HG03378 (cell line): Measurements from ENCODE around the gene NFIB.

Experiments
- ATAC-seq: cut with Tn5 transposase; IDR thresholded peaks from one replicate; pipeline ENCODE4 v1.9.1; 2021; ENCODE audit warnings: mild to moderate bottlenecking, moderate library complexity; ENCODE audit not compliant: unreplicated experiment

NFIB gene

DNA sequence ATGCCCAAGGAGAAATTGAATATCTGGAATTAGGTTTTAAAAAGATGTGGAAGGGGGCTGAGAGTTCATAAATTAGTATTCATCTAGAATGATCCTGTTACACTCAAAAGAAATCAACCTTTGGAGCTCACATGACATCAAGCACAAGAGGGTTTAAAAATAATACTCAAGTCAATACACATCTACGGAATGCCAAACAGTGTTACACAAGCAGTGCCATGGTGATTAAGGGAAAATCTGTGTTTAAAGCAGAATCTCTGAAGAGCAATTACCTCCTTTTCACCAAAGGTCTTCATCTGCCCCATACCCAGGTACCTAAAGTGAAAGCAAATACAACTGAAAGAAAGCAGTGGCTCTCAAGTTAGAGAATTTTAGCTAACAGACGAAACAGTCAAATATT, 261.6 kb downstream of the NFIB start:
- ATAC-seq, result no peak

DNA sequence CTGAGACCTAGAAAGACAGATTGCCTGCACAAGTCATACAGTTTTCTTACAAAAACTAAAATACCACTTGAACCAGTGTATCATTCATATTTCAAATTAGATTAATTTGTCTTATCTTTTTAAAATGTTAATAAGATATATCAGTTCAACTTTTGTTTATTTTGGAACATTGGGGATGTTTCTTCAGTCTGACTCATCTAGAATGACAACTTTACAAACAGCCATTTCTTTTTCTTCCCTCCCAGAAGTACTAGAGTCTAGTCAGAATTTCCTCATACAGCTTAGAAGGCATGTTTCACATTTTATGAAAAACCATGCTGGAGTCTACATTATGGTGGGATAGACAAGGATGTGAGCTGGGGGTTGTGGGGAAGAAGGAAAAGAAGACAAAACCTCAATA, 262.5 kb downstream of the NFIB start:
- no peak for ATAC-seq

DNA sequence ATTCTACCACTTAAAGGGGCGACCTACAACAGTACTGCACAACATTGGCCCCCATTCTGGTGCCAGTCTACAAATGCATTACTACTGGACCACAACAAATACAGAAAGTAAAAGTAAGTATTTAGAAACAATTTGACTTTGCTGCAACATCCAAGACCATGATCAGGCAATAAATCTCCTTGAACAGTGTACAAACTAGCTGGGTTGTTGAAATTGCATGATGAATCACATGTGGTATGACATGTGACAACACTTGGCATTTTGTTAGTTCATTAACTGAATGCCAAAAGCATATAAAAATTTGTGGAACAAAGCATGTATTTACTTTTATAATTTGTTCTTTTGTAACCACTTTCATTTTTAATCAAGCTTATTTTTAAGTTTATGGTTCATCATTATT, 270.5 kb downstream of the NFIB start:
- ATAC-seq, result no peak

DNA sequence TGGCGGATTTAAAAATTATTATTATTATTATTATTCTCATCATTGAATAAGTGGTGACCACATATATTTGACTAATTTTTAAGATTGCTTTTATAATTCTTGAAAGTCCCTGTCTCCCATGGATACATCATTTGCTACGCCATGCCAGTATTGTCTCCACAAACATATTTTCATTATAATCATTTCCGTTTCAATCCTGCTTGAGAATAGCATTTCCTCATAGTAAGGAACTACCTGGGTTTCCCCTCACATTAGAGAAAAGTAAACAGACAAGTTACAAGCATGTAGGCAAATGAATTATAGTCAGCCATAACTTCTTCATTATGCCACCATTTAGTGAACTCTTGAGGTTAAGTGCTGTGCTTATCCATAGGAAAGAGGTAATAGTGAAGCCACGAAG, 276.6 kb downstream of the NFIB start:
- no peak for ATAC-seq

DNA sequence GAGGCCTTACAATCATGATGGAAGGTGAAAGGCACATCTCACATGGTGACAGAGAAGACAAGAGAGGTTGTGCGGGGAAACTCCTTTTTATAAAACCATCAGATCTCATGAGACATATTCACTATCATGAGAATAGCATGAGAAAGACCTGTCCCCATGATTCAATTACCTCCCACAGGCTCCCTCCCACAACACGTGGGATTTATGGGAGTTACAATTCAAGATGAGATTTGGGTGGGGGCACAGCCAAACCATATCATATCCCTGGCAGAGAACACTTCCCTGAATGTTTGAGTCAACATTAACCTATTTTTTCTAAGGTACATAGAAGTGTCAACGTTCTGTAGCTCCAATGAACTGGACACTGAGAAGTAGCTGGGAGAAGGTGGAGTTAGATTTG, 280.9 kb downstream of the NFIB start:
- ATAC-seq, result no peak
